Measurements from ENCODE around the gene SNRPD2. TPM values are rescaled to one million over a fixed set of nuclear protein-coding genes. Genes with fewer than 3 reads are reported as not detected.

The SNRPD2 gene
- total RNA-seq, 4 donors from 2014 or later = 113 to 201 (median 152) TPM

DNA sequence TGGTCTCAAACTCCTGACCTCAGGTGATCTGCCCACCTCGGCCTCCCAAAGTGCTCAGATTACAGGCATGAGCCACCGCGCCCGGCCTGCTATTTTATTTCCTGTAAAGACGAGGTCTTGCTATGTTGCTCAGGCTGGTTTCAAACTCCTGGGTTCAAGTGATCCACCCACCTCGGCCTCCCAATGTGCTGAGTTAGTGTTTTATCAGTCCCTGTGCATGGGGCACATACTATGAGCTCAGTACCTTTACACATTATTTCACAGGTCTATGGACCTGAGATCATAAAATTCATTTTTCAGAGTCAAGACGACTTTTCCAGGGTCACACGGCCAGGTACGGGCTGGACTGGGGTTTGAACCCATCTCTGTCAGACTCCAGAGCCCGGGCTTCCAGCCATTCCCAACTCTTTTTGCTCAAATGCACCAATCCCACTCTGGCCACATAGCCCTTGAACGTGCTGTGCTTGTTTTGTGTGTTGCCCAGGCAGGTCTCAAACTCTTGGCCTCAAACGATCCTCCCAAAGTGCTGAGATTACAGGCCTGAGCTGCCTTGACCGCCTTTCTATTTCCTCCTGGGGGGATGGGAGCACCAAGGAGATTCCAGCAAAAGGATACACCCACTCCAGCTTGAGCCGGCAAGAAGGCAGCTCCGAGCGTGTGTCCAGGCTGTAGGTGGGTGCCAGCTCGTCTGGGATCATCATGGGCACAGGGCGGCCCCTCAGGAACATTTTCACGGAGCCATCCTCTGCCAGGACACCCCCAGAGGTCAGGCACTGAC, 53.7 kb downstream of the SNRPD2 start:
- Histone ChIP-seq H3K9me3 (no peaks in the 10 kb centered on the region), H3K4me1 (peaks cover 0 to 43% (median 19%) of the 10 kb centered on the region in 3 donors), H3K27me3 (peaks cover 8% of the 10 kb centered on the region), H3K4me3 (peak overlapping the region in 1 of 2 donors; percentile 71), H3K36me3 (no peaks in the 10 kb centered on the region), H3K27ac (no peak overlapping the region)
- ATAC-seq = no peak
- 64 to 76% methylated on average over 4 to 12 of the region's 19 CpGs for WGBS, 2 donors (ENCODE audit: low coverage in 1 of 2)
- TF ChIP-seq POLR2A (IDR thresholded peaks at IDR 0.05) (no peak), POLR2AphosphoS5 (IDR thresholded peaks at IDR 0.05) (no peak), EP300 (IDR thresholded peaks at IDR 0.05) (no peak)
- TF ChIP-seq, protein P1, sequence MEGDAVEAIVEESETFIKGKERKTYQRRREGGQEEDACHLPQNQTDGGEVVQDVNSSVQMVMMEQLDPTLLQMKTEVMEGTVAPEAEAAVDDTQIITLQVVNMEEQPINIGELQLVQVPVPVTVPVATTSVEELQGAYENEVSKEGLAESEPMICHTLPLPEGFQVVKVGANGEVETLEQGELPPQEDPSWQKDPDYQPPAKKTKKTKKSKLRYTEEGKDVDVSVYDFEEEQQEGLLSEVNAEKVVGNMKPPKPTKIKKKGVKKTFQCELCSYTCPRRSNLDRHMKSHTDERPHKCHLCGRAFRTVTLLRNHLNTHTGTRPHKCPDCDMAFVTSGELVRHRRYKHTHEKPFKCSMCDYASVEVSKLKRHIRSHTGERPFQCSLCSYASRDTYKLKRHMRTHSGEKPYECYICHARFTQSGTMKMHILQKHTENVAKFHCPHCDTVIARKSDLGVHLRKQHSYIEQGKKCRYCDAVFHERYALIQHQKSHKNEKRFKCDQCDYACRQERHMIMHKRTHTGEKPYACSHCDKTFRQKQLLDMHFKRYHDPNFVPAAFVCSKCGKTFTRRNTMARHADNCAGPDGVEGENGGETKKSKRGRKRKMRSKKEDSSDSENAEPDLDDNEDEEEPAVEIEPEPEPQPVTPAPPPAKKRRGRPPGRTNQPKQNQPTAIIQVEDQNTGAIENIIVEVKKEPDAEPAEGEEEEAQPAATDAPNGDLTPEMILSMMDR (IDR thresholded peaks at IDR 0.05) = no peak

Small RNA genes lying within 50 kb of the gene (small RNA-seq; reads per million reads assigned to genes)
- gene MIR642A = 0 to 0.13 (median 0) reads per million in 4 donors
- 0 to 0.09 (median 0) reads per million in 4 donors for gene RN7SL836P

Other genes with a start within 250 kb of the SNRPD2 start
- gene FOSB, start 224.0 kb downstream of the SNRPD2 start, total RNA-seq = 10 to 100 TPM in 2 of 4 donors, 1 to 10 TPM in 2; 1.9 to 38.0 (median 15.6) TPM
- gene RTN2, start 194.9 kb downstream of the SNRPD2 start, total RNA-seq = 10 to 100 TPM; 11.0 to 19.6 (median 15.3) TPM
- gene PPM1N, start 193.5 kb downstream of the SNRPD2 start, total RNA-seq = 1 to 10 TPM in 3 of 4 donors, under 1 TPM in 1; 0.96 to 3.2 (median 2.1) TPM
- gene VASP, start 184.5 kb downstream of the SNRPD2 start, total RNA-seq = 100 to 1,000 TPM; 140 to 246 (median 167) TPM
- 10 to 100 TPM in 3 of 4 donors, 1 to 10 TPM in 1; 5.7 to 14.9 (median 11.6) TPM for gene OPA3, start 107.2 kb downstream of the SNRPD2 start, total RNA-seq
- 1 to 10 TPM in 3 of 4 donors, under 1 TPM in 1; 0.62 to 4.4 (median 2.8) TPM for gene GPR4, start 89.7 kb downstream of the SNRPD2 start, total RNA-seq
- 10 to 100 TPM; 18.3 to 29.2 (median 18.9) TPM for gene EML2, start 52.6 kb downstream of the SNRPD2 start, total RNA-seq
- under 1 TPM in 1 of 4 donors, not detected in 3; 0.54 TPM for gene GIPR, start 23.7 kb downstream of the SNRPD2 start, total RNA-seq
- gene QPCTL, start 713 bp upstream of the SNRPD2 start, total RNA-seq = 1 to 10 TPM; 2.7 to 6.6 (median 4.2) TPM
- 10 to 100 TPM; 12.1 to 20.5 (median 14.9) TPM for gene FBXO46, start 38.9 kb upstream of the SNRPD2 start, total RNA-seq
- not detected for gene MEIOSIN, start 41.5 kb upstream of the SNRPD2 start, total RNA-seq
- 10 to 100 TPM; 13.2 to 33.1 (median 23.7) TPM for gene SIX5, start 77.3 kb upstream of the SNRPD2 start, total RNA-seq
- 100 to 1,000 TPM; 223 to 464 (median 330) TPM for gene DMPK, start 90.5 kb upstream of the SNRPD2 start, total RNA-seq
- 10 to 100 TPM; 41.5 to 75.5 (median 59.4) TPM for gene DMWD, start 100.9 kb upstream of the SNRPD2 start, total RNA-seq
- under 1 TPM in 1 of 4 donors, not detected in 3; 0.23 TPM for gene RSPH6A, start 123.4 kb upstream of the SNRPD2 start, total RNA-seq
- gene SYMPK, start 171.2 kb upstream of the SNRPD2 start, total RNA-seq = 10 to 100 TPM; 25.5 to 35.6 (median 30.8) TPM
- under 1 TPM in 1 of 4 donors, not detected in 3; 0.42 TPM for gene FOXA3, start 172.4 kb upstream of the SNRPD2 start, total RNA-seq
- 10 to 100 TPM; 25.2 to 53.3 (median 36.2) TPM for gene IRF2BP1, start 194.2 kb upstream of the SNRPD2 start, total RNA-seq
- 1 to 10 TPM; 1.3 to 4.6 (median 2.8) TPM for gene MYPOP, start 210.7 kb upstream of the SNRPD2 start, total RNA-seq
- not detected for gene NANOS2, start 222.8 kb upstream of the SNRPD2 start, total RNA-seq

Measured in gastroesophageal sphincter (tissue), 4 donors.